Measurements from ENCODE around the gene CLMP. TPM values are rescaled to one million over a fixed set of nuclear protein-coding genes. Genes with fewer than 3 reads are reported as not detected.

The CLMP gene
- total RNA-seq, 2 experiments from 2014 or later: 0.06 to 0.19 TPM

DNA sequence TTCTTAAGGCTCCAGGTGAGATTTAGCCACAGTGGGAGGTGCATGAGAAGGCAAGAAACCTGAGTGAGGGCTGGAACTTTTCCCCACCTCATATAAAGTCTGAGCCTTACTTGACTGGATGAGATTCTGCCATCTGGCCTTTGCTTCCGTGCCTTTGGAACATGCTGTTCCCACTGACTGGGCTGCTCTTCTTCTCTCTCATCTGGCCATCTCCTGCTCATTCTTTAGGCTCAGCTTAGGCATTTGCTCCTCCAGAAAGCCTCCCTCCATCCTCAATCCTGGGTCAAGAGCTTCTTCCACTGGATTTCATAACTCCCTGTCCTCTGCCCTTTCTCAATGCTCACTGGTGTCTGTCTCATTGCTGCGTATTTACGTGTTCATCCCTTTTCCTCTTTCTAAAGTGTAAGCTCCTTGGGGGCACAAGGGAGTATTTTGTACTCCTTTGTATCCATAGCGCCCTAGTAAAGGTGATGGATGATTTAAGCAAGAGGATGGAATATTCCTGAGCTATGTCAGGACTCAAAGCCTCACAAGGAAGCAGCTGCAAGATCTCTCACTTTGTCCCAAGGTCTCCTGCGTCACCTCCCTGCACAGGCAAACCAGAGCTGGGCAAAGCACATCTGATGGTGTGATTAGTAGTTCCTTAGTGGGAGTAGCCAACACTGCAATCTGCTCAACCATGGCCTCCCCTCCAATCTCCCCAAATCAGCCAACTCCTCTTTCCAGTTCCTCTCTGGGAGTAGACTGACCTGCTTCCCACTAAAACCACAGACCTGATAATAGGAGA is 148.4 kb downstream of the CLMP start:
- TF ChIP-seq, protein P1, sequence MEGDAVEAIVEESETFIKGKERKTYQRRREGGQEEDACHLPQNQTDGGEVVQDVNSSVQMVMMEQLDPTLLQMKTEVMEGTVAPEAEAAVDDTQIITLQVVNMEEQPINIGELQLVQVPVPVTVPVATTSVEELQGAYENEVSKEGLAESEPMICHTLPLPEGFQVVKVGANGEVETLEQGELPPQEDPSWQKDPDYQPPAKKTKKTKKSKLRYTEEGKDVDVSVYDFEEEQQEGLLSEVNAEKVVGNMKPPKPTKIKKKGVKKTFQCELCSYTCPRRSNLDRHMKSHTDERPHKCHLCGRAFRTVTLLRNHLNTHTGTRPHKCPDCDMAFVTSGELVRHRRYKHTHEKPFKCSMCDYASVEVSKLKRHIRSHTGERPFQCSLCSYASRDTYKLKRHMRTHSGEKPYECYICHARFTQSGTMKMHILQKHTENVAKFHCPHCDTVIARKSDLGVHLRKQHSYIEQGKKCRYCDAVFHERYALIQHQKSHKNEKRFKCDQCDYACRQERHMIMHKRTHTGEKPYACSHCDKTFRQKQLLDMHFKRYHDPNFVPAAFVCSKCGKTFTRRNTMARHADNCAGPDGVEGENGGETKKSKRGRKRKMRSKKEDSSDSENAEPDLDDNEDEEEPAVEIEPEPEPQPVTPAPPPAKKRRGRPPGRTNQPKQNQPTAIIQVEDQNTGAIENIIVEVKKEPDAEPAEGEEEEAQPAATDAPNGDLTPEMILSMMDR (IDR thresholded peaks at IDR 0.05): no peak
- Mint-ChIP-seq H3K36me3 (ENCODE audit: low read depth) (no peaks in the 10 kb centered on the region), H3K9me3 (no peaks in the 10 kb centered on the region), H3K4me3 (no peak overlapping the region), H3K4me1 (ENCODE audit: low read depth) (no peaks in the 10 kb centered on the region), H3K27me3 (no peaks in the 10 kb centered on the region), H3K27ac (no peak overlapping the region)
- ChIA-PET POLR2A (interaction anchor here (0.9 kb wide), 1 partner anchor 10 kb away, joined by 3 read pairs; no protein-coding TSS in a partner anchor), CTCF (interaction anchor here (1.4 kb wide), 1 partner anchor 23 kb away, joined by 3 read pairs; no protein-coding TSS in a partner anchor)
- no peaks in the 10 kb centered on the region for H3K9me3 ChIP-seq (ENCODE audit: control insufficient read depth in 1 of 2, insufficient read depth in 1 of 2, low read length in 2 of 2)
- H3K27me3 ChIP-seq (ENCODE audit: control insufficient read depth in 1 of 2, insufficient read depth in 2 of 2, low read length in 2 of 2): no peaks in the 10 kb centered on the region
- intact Hi-C loops (cut with DNase I, micrococcal nuclease): no loop called here
- H3K4me3 ChIP-seq (ENCODE audit: low read length): no peak overlapping the region
- no peak overlapping the region for H3K27ac ChIP-seq (ENCODE audit: low read depth in 1 of 2, low read length in 2 of 2)
- DNase-seq: no peak
- H3K4me1 ChIP-seq (ENCODE audit: insufficient read depth, low read length): no peaks in the 10 kb centered on the region
- no peaks in the 10 kb centered on the region for H3K36me3 ChIP-seq (ENCODE audit: insufficient read depth, low read length)
- ATAC-seq (ENCODE audit: poor library complexity): no peak

DNA sequence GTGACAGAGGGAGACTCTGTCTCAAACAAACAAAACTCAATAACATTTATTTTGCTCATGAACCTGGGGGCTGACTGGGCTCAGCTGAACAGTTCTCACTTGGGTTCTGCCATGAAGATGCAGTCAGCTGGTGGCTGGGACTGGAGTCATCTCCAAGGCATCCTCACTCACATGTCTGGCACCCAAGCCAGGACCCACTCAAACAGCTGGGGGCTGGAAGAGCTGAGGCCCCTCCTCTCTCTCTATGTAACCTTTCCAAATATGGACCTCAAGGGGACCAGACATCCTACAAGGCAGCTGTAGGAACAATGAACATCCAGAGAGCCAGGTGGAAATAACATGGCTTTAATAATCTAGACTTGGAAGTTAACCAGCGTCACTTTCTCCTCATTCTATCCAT is 149.9 kb downstream of the CLMP start:
- Histone ChIP-seq H3K4me3 (ENCODE audit: low read length) (no peak overlapping the region), H3K9me3 (ENCODE audit: control insufficient read depth in 1 of 2, insufficient read depth in 1 of 2, low read length in 2 of 2) (no peaks in the 10 kb centered on the region), H3K4me1 (ENCODE audit: insufficient read depth, low read length) (no peaks in the 10 kb centered on the region), H3K27ac (ENCODE audit: low read depth in 1 of 2, low read length in 2 of 2) (no peak overlapping the region), H3K36me3 (ENCODE audit: insufficient read depth, low read length) (no peaks in the 10 kb centered on the region), H3K27me3 (ENCODE audit: control insufficient read depth in 1 of 2, insufficient read depth in 2 of 2, low read length in 2 of 2) (no peaks in the 10 kb centered on the region)
- Mint-ChIP-seq H3K27me3 (no peaks in the 10 kb centered on the region), H3K4me3 (no peak overlapping the region), H3K27ac (no peak overlapping the region), H3K4me1 (ENCODE audit: low read depth) (no peaks in the 10 kb centered on the region), H3K9me3 (no peaks in the 10 kb centered on the region), H3K36me3 (ENCODE audit: low read depth) (no peaks in the 10 kb centered on the region)
- DNase-seq: no peak
- no peak for ATAC-seq (ENCODE audit: poor library complexity)
- ChIA-PET POLR2A (no interaction called here), CTCF (interaction anchor here (1.0 kb wide), 1 partner anchor 9 kb away, joined by 3 read pairs; no protein-coding TSS in a partner anchor)
- intact Hi-C loops (cut with DNase I, micrococcal nuclease): no loop called here
- TF ChIP-seq, protein P1 (IDR thresholded peaks at IDR 0.05): no peak

DNA sequence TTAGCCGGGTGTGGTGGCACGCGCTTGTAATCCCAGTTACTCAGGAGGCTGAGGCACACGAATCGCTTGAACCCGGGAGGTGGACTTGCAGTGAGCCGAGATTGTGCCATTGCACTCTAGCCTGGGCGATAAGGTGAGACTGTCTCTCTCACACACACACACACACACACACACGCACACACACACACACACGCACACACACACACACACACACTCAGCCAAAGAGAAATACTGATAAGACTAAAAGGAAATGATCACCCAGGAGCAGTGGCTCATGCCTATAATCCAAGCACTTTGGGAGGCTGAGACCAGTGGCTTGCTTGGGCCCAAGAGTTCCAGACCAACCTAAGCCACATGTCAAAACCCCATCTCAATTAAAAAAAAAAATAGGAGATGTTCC is 153.9 kb downstream of the CLMP start:
- ATAC-seq (ENCODE audit: poor library complexity): no peak
- ChIA-PET CTCF (no interaction called here), POLR2A (no interaction called here)
- intact Hi-C loops (cut with DNase I, micrococcal nuclease): no loop called here
- Histone ChIP-seq H3K36me3 (ENCODE audit: insufficient read depth, low read length) (no peaks in the 10 kb centered on the region), H3K4me3 (ENCODE audit: low read length) (no peak overlapping the region), H3K9me3 (ENCODE audit: control insufficient read depth in 1 of 2, insufficient read depth in 1 of 2, low read length in 2 of 2) (no peaks in the 10 kb centered on the region), H3K4me1 (ENCODE audit: insufficient read depth, low read length) (no peaks in the 10 kb centered on the region), H3K27me3 (ENCODE audit: control insufficient read depth in 1 of 2, insufficient read depth in 2 of 2, low read length in 2 of 2) (no peaks in the 10 kb centered on the region), H3K27ac (ENCODE audit: low read depth in 1 of 2, low read length in 2 of 2) (no peak overlapping the region)
- Mint-ChIP-seq H3K4me3 (no peak overlapping the region), H3K27me3 (no peaks in the 10 kb centered on the region), H3K4me1 (ENCODE audit: low read depth) (no peaks in the 10 kb centered on the region), H3K9me3 (no peaks in the 10 kb centered on the region), H3K27ac (no peak overlapping the region), H3K36me3 (ENCODE audit: low read depth) (no peaks in the 10 kb centered on the region)
- DNase-seq: no peak
- TF ChIP-seq, protein P1 (IDR thresholded peaks at IDR 0.05): no peak
